HG02623 (cell line): ENCODE results near the gene SCIN.

Experiments used
- ATAC-seq: cut with Tn5 transposase; IDR thresholded peaks from one replicate; pipeline ENCODE4 v1.9.1; 2021; ENCODE audit warnings: moderate library complexity; ENCODE audit not compliant: unreplicated experiment

SCIN gene

DNA sequence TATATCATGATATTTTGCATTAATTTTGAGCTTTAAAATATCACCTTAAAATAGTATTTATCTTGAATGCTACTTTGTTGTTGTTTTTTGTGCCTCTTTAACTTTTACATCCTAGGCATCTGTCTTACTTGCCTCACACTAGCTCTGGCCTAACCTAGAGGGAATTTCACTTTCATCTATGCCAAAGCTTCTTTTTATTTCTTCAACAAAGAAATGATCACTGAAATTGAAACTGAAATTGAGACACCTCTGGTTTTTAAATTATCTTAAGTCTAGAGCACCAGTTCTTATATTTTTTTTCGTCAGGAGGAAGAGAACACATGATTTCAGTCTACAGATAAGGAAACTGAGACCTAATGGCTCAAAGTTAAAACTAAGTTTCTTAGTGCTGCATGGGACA lies 3.5 kb upstream of the SCIN start:
- ATAC-seq, result peak; percentile 87

DNA sequence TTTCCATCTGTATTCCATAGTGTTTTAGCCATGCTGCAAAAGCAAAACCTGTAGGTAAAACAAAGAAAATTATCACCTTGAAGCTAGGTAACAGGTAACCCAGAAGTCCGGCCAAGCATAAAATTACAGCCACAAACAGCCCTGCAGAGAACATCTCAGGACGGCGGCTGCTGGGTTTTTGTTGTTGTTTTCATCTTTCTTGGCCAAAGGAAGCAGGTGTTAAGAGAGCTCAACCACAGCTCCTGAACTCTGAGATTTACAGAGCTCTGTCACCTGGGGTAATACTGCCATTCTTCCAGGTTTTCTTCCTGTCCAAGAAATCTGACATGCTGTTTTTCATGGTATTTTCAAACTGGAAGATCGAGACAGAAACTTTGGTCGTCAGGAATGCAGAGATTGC lies 847 bp upstream of the SCIN start:
- no peak for ATAC-seq

GRCh38 chr7:12570168-12570533 lies 369 bp upstream of the SCIN start:
- no peak for ATAC-seq

GRCh38 chr7:12571691-12572090 lies 1.2 kb downstream of the SCIN start:
- ATAC-seq, result no peak

- ATAC-seq, result no peak
Measured at GRCh38 chr7:12572941-12573575, 2.5 kb downstream of the SCIN start.

DNA sequence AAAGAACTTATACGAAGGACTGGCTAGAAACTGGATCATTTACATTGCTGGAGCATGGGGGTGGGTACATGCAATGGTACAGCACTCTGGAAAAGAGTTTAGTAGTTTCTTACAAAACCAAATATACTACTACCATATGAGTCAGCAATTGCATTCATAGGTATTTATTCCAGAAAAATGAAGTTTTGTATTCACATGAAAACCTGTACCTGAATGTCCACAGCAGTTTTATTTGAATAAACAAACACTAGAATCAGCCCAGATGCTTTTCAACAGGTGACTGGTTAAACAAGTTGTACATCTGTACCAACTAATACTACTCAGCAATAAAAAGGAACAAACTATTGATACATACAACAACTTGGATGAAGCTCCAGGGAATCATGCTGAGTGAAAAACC lies 3.4 kb downstream of the SCIN start:
- no peak for ATAC-seq

GRCh38 chr7:12578930-12579640 lies 8.6 kb downstream of the SCIN start:
- no peak for ATAC-seq

DNA sequence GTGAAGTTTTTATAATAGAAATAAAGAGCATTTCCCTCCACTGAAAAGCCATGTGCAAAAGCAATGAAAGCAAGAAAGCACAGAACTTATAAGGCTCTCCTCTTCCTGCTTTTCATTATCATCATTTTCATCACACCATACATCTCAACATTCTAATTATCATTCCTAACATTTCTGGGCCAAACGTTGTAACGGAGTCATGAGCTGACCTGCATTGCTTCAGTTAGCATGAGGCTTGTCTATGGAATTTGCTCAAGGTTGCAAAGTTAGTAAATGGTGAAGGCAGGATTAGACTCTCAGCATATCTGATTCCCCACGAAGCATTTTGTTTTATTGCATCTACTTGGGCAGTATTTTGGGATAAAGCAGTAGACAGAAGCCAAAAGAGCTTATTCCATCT lies 11.4 kb downstream of the SCIN start:
- ATAC-seq, result no peak

GRCh38 chr7:12582362-12582761 lies 11.8 kb downstream of the SCIN start:
- ATAC-seq, result no peak

DNA sequence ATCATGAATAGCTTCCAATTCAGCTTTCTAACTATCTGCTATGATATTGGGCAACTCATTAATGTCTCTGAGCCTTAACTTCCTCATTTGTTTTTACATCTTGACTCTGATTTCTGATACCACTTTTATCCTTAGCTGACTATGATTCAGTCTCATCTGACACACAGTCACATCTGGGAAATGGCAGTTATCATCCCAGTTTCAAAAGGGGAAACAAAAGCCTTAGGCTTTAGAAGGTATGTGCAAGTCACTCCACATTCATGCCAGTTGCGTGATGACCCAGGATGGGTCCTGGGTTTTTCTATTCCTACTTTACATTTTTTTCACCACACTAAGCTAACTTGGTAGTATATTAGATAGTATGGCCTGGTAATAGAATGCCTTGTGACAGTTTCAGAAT lies 12.7 kb downstream of the SCIN start:
- ATAC-seq, result no peak

- ATAC-seq, result no peak
Measured at GRCh38 chr7:12583922-12584321, 13.4 kb downstream of the SCIN start.

DNA sequence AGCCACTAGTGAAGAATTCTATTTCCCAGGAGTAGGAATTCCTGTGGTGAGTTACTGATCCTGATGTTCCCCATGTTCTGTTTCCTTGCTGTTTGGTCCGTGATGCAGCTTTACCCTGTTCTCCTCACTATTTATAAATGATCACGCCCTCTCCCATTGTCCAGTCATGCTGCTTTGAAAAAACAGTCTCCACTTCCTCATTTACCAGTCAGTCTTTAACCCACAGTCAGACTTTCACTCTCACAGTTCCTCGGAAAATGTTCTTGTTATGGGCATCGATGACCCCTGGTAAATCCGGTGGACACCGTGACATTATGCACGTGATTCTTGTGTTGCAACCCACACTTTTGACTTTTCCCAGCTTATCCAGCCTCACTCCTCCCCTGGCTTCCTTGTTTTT lies 14.4 kb downstream of the SCIN start:
- peak; percentile 99 for ATAC-seq

- no peak for ATAC-seq
Measured at GRCh38 chr7:12586271-12586670, 15.8 kb downstream of the SCIN start.

- ATAC-seq, result no peak
Measured at GRCh38 chr7:12588259-12588904, 17.9 kb downstream of the SCIN start.

DNA sequence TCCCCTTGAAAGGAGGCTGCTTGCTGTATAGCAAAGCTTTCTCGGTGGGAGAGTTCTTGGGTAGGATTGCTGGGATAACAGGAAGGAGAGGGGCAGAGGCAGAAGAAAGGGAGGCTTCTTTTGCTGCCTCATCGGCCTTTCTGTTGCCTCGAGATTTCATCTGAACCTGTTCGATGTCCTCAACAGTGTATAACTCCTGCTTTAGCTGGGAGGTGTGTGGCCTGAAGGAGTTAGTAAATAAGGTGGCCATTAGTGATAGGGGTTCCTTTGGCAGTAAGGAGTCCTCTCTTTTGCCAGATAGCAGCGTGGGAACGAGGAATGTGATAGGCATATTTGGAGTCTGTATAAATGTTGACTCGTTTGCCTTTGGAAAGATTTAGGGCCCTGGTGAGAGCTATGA lies 20.0 kb downstream of the SCIN start:
- ATAC-seq, result no peak

DNA sequence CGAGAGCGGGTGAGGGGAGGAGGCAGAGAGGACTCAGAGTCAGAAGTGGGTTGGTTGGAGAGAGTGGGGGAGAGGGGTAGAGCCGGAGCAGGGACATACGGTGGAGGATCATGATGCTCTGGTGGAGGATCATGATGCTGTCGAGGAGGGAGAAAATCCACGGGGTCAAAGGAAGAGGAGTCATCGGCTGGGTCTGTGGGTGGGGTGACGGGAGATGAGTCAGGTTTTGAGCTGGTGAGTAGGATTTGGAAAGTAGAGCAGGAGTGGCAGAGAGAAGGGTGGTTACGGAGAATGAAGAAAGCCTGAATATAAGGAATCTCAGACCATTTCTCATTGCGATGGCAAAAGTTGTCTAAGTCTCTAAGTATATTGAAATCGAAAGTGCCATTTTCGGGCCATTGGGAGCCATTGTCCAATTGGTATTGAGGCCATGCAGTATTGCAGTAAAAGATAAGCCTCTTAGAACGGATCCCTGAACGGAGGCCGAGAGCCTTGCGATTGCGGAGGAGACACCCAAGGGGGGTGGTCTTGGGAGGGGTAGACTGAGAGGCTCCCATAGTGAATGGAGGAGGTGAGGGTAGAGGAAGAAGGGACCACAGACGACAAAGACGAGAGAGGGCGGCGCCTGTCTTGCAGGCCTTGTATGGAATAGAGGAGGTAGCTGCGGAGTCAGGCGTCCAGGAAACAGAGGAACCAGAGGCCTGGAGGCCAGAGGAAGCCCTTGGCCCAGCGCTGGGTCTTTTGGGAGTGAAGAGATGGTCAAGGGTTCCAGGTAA lies 23.8 kb downstream of the SCIN start:
- ATAC-seq, result no peak

GRCh38 chr7:12595148-12595547 lies 24.6 kb downstream of the SCIN start:
- ATAC-seq, result no peak

DNA sequence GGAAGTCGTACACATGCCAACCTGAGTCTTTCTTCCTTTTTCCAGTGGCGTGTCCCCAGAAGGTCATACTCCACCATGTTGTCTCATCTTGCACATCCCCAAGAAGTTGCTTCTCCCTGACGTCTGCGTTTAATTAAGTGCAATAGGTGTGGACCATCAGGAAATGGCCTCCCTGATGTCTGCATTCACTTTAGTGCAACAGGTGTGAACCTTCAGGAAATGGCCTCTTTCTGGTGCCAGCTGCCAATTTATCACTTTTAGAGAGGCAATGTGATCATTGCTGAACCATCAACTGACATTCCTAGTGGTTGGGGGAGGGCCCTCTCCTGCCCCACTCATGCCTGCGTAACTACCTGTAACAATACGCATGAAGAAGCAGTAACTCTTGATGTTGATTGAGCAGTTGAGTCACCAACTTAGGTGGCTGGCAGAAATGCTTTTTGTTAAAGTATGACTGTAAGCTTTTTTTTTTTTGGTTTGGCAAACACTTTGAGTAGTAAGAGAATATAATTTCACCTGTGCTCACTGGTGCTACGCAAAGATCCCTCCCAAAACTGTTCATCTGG lies 25.8 kb downstream of the SCIN start:
- ATAC-seq, result no peak

DNA sequence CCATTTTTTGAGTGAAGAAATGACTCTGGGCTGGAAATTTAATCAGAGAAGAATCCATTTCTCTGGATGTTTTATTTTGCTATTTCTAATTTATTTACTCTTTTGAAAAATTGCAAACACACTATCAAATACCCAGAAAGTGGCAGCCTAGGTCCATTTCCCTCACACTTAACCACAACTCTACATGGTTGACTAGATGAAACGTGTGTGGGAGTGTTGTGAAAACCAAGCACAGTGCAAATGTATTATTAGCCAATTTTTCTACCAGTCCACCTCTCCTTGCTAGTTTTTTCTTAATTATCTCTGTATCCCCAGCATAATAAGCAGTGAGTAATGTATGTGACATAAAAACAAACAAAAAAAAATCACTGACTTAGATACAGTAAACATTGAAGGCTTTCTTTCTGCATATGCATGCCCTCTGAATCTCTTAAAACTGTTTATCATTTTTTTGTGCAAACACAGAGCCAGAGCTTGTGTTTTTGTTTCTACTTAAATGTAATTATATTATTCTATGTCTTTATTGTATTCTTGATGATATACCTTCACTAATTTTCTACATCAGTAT lies 30.9 kb downstream of the SCIN start:
- peak; percentile 94 for ATAC-seq

- ATAC-seq, result no peak
Measured at GRCh38 chr7:12607134-12607533, 36.6 kb downstream of the SCIN start.

GRCh38 chr7:12609561-12609960 lies 39.0 kb downstream of the SCIN start:
- ATAC-seq, result no peak
